OCI-LY3 (cell line): Measurements from ENCODE around the gene CSH2.
"Not testable (repeated sequence)": the region's sequence is repeated elsewhere in the genome, so short reads cannot be mapped to it uniquely, and the experiment has no call there.

ENCODE experiments used
- CTCF ChIP-seq: fragments of 200-600, 300-600 bp; sonication (generic); IDR thresholded peaks from 2 replicates; pipeline ENCODE4 v1.5.1; 2014; ENCODE audit warnings: antibody characterized with exemption, low read length, low read depth
- EZH2phosphoT487 ChIP-seq: fragments of 200-600 bp; shearing (Covaris generic); IDR thresholded peaks from 2 replicates; pipeline ENCODE4 v1.6.1; 2018; ENCODE audit warnings: antibody characterized with exemption, mixed run types, low read depth

GRCh38 chr17:63892316-63893037 lies 19.0 kb upstream of the CSH2 start:
- not testable (repeated sequence) for TF ChIP-seq CTCF, EZH2phosphoT487
